ENCODE results near the gene UBE3C. TPM values are rescaled to one million over a fixed set of nuclear protein-coding genes. Genes with fewer than 3 reads are reported as not detected.
"Not testable (repeated sequence)": the region's sequence is repeated elsewhere in the genome, so short reads cannot be mapped to it uniquely, and the experiment has no call there.

Gene UBE3C
- 55.5 TPM for total RNA-seq

DNA sequence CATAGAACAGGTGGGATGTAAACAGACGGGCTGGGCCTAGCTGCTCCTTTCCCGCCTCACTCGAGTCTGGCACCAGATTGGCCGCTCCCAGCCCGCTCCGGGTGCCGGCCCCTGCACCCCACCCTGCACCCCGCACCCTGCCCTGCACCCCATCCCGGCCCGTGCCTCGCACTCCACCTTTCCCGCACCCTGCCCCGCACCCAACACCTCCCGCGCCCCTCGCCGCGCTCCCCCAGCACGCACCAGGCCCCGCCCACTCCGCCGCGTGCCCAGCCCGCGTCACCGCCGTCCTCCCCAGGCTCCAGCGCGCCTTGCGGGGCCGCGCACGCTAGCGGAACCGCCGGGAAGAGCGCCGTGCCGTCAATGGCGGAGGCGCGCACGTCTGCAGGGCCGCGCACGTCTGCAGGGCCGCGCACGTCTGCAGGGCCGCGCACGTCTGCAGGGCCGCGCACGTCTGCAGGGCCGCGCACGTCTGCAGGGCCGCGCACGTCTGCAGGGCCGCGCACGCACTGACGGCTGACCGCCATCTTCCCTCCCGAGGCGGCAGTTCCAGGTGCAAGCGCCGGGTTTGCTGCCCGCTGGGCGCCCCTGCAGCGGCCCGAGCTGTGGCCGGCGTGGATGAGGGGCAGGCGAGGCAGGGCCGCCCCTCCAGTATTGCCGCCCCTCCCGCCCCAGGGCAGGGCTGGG lies at the start of gene UBE3C:
Gene UBE3C (plus strand): TSS at position 503 of the 687 bp plus-strand sequence. CDS start 347 bp downstream, outside the sequence.
- DNase-seq (ENCODE audit: low spot score) (peak; percentile 94), ATAC-seq (peak; percentile 98)
- intact Hi-C loops (cut with DNase I), result no loop called here

- ATAC-seq, result no peak
- DNase-seq (ENCODE audit: low spot score), result peak; percentile 37
- intact Hi-C loops (cut with DNase I), result no loop called here
Observed at GRCh38 chr7:157089100-157089610, 49.6 kb upstream of the UBE3C start.

GRCh38 chr7:157090485-157091165 lies 48.1 kb upstream of the UBE3C start:
- intact Hi-C loops (cut with DNase I), result no loop called here
- no peak for DNase-seq (ENCODE audit: low spot score)

DNA sequence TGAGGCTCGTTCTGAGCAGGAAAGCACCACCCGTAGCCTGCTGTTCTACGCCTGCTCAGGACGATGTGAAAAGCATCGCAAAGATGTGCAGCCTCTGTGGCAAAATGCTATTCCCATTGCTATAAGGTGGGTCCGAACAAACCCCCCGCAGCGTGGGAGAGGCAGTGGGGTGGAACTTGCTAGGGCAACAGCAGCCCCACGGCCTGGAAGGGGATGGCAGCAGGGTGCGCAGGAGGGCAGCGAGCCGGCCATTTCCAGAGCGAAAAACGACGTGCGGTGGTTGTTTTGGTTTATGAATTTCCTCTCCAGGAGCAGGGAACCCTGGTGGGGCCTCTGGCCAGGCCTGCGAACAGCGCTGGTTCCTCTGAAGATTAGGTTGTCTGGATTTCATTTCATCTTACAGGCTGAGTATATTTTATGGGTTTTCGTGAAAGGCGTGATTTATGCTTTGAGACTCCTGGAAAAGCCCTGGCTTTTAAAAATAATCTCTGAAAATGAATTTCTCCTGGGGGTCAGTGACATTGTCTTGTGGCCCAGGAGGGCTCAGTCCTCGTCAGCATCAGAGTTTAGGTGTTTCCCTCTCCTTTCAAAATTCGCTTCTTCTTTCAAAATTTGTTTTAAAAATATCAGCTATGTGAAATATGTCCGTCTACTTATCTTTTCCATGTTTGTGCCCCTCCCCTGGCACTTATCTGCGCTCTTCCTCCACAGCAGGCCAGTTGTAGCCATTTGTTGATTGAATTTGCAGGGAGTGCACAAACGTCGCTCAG lies 42.3 kb upstream of the UBE3C start:
- ATAC-seq (no peak), DNase-seq (ENCODE audit: low spot score) (no peak)
- intact Hi-C loops (cut with DNase I), result no loop called here

More at GRCh38 chr7:157090485-157091165, 48.1 kb upstream of the UBE3C start:
- ATAC-seq, result no peak

GRCh38 chr7:157097056-157097329 lies 41.7 kb upstream of the UBE3C start:
- no peak for ATAC-seq
- no peak for DNase-seq (ENCODE audit: low spot score)
- intact Hi-C loops (cut with DNase I), result no loop called here

- DNase-seq (ENCODE audit: low spot score) (no peak), ATAC-seq (no peak)
- intact Hi-C loops (cut with DNase I), result no loop called here
Observed at GRCh38 chr7:157097569-157097968, 41.2 kb upstream of the UBE3C start.

GRCh38 chr7:157100005-157100404 lies 38.7 kb upstream of the UBE3C start:
- ATAC-seq; DNase-seq (ENCODE audit: low spot score); intact Hi-C loops (cut with DNase I): not testable (repeated sequence)

GRCh38 chr7:157103641-157104040 lies 35.1 kb upstream of the UBE3C start:
- intact Hi-C loops (cut with DNase I); ATAC-seq; DNase-seq (ENCODE audit: low spot score): not testable (repeated sequence)

DNA sequence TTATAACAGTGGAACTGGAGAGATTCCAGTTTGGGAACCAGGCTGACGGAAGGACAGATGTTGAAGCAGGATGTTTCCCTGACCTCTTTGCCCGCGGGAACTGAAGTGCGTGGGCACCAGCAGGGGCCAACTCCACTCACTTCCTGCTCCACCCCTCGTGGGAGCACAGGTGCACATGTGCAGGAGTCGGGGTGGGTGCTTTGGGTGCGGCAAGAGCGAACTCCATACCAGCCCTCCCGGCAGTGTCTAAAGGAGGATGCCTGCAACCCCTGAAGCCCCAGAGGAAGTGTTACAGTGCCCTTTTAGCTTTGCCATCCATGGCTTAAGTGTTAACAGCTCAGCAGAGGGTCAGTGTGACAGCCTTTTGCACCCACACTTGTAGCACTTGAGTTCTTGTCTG lies 27.4 kb upstream of the UBE3C start:
- ATAC-seq, result no peak
- intact Hi-C loops (cut with DNase I), result no loop called here
- DNase-seq (ENCODE audit: low spot score), result no peak

- intact Hi-C loops (cut with DNase I), result no loop called here
- no peak for ATAC-seq
- DNase-seq (ENCODE audit: low spot score), result peak; percentile 7
Observed at GRCh38 chr7:157112706-157113105, 26.0 kb upstream of the UBE3C start.

DNA sequence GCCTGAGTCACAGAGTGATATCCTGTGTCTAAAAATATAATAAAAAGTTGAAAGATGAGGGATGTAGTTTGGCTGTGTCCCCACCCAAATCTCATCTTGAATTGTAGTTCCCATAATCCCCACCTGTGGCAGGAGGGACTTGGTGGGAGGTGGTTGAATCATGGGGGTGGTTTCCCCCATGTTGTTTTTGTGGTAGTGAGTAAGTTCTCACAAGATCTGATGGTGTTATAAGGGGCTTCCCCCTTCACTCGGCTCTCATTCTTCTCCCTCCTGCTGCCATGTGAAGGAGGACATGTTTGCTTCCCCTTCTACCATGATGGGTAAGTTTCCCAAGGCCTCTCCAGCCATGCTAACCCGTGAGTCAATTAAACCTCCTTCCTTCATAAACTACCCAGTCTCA lies 25.1 kb upstream of the UBE3C start:
- ATAC-seq (no peak), DNase-seq (ENCODE audit: low spot score) (no peak)
- intact Hi-C loops (cut with DNase I), result no loop called here

- intact Hi-C loops (cut with DNase I), result no loop called here
- peak; percentile 15 for DNase-seq (ENCODE audit: low spot score)
- no peak for ATAC-seq
Observed at GRCh38 chr7:157116762-157117161, 22.0 kb upstream of the UBE3C start.

DNA sequence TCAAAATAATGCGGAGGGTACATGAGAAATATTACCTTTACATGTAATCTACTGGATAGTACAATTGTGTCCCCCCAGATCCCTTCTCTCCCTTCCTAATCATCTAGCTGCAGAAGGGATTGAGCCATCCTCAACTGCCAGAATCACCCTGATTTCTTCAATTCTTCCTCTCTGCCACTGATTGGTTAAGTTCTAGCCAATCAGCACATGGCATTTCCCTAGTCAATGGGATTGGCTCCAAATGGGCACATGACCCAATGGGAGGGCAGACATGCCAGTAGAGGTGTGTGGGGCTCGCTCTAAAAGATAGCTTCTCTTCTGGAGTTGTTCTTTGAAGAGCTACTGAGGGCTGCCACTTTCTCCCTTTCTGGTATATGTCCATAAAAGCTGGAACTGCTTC lies 20.9 kb upstream of the UBE3C start:
- no peak for DNase-seq (ENCODE audit: low spot score)
- no peak for ATAC-seq
- intact Hi-C loops (cut with DNase I), result no loop called here

DNA sequence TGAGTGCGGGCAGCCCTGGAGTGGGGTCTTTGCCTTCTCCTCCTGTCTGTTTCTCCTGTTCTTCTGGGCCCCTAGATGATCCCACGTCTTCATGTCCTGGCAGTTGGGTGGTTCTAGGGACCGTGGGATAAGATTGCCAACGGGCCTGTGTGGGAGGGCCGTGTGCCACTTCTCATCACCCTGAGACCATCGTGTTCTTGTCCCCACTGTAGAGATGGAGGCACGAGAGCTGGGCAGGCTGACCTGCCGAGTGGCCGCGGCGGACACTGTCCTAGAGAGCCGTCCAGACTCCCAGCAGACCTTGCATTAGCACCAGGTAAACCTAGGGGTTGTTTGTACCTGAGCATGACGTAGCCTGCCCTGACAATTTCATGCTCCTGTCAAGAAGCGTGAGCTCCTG lies 18.5 kb upstream of the UBE3C start:
- DNase-seq (ENCODE audit: low spot score) (no peak), ATAC-seq (no peak)
- intact Hi-C loops (cut with DNase I), result no loop called here

GRCh38 chr7:157121184-157121715 lies 17.5 kb upstream of the UBE3C start:
- no peak for ATAC-seq
- no peak for DNase-seq (ENCODE audit: low spot score)
- intact Hi-C loops (cut with DNase I), result no loop called here

DNA sequence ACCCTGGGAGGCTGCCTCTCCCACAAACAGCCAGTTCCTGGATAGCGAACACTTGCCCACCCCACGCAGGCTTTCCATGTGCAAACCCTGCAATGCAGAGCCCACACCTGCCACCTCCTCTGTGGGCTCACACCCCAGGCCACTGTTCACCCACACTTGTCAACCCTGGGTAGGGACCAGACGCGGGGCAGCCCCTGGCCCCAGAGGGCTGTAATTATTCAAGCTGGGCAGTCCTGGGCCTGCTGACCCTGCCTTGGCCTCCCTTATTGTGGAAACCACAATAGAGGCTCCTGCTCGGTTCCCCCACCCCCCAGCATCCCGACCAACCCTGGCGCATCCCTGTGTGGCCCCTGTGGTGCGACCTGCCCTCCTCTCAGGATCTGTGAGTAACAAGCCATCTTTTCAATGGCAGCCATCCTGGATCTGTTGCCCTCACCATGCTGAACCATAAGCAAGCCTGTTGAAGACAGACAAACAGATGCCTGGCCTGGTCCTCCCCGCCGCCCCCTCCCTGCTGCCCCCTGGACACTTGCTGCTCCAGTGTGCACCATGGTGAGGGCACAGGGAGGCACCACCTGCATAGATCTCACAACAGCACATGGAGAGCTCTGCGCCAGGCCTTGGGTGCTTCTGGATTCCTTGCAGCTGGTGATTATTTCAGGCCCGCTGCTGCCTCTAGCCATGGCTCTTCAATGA lies 15.8 kb upstream of the UBE3C start:
- DNase-seq (ENCODE audit: low spot score), result no peak
- no peak for ATAC-seq
- intact Hi-C loops (cut with DNase I), result no loop called here

- ATAC-seq (no peak), DNase-seq (ENCODE audit: low spot score) (no peak)
- intact Hi-C loops (cut with DNase I), result no loop called here
Observed at GRCh38 chr7:157124690-157125089, 14.0 kb upstream of the UBE3C start.

DNA sequence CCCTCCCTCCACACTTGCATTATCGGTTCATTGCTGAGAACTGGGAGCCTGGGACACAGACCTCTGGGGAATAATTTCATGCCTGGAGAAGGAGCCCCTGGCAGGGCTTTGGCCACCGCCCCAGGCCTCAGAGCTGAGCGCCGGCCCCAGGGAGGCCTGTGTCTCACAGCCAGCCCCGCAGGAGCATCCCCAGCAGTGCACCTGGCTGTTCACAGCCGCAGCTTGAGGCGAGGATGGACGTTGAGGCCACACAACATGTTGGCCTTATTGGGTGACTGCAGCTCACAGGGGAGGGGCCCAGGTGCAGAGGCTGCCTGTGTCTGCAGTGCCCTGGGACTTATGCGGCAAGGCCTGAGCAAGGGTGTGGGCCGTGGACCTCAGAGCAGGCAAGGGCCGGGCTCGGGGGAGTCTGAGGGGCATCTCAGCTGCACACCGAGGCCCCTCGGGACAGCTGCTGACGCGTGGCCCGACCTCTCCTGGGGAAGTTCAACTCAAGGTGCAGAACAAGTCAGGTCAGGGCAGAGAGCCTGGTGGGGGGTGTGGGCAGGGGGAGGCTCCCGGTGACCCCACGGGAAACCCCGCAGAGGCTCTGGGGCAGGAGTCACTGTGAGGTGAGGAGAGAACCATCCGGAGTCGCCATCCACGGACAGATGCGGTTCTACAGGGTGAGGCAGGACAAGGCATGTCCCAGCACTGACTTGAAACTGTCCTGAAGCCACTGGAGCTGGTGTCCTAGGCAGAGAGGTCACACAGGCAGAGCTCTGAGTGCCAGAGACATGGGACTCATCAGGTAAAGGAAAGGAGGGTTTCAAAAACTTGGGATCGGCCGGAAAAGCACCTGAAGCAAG lies 13.1 kb upstream of the UBE3C start:
- ATAC-seq (no peak), DNase-seq (ENCODE audit: low spot score) (no peak)
- intact Hi-C loops (cut with DNase I), result no loop called here
